GM10266 (cell line): Measurements from ENCODE around the gene ZNF616.

ENCODE experiments used
- DNase-seq: peaks from one replicate; pipeline ENCODE4 v3.0.0; 2012; ENCODE audit errors: extremely low spot score
- TF ChIP-seq, protein P1 (sequence below): IDR thresholded peaks from 2 replicates; pipeline ENCODE4 v1.5.1; 2012; ENCODE audit warnings: mild to moderate bottlenecking, low read depth; ENCODE audit not compliant: control insufficient read depth, insufficient read depth; ENCODE audit errors: missing control alignments

Gene ZNF616

DNA sequence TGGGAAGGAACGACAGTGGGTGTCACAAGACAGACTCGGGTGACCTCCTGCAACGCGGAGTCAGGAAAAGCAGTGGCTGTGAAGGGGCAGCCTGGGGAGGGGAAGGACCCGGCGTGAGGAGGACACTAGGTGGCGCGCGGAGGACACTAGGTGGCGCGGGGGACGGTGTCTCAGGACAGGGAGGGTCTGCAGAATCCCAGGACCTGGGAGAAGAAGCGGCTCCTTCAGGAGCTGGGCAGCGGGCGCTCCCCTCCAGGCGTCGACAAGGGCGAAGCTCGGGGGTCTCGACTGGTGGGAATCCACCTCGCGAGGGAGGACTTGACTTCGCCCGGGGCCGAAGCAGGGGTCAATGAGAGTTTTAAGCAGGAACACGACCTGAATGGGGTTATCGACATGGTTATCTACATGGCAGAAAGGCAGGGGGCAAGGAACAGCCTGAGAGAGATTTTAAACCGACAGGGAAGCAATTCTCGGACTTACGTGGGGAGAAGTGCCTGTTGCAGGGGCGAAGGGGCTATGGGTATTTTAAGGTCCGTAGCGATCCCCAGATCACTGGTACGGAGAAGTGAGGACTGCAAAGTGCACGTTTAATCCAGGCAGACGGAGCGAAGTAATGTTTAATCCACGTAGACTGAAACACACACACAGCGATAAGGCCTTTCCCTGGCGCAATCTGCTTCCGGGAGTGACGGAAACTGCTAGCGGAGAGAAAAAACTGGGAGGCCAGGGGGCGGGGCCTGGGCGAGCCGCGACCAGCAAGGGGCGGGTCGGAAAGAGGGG is at the start of gene ZNF616:
Gene ZNF616 (minus strand): TSS at position 687 of the 780 bp plus-strand sequence. CDS start 9,426 bp downstream, outside the sequence.
- TF ChIP-seq, protein P1, sequence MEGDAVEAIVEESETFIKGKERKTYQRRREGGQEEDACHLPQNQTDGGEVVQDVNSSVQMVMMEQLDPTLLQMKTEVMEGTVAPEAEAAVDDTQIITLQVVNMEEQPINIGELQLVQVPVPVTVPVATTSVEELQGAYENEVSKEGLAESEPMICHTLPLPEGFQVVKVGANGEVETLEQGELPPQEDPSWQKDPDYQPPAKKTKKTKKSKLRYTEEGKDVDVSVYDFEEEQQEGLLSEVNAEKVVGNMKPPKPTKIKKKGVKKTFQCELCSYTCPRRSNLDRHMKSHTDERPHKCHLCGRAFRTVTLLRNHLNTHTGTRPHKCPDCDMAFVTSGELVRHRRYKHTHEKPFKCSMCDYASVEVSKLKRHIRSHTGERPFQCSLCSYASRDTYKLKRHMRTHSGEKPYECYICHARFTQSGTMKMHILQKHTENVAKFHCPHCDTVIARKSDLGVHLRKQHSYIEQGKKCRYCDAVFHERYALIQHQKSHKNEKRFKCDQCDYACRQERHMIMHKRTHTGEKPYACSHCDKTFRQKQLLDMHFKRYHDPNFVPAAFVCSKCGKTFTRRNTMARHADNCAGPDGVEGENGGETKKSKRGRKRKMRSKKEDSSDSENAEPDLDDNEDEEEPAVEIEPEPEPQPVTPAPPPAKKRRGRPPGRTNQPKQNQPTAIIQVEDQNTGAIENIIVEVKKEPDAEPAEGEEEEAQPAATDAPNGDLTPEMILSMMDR: peak; percentile 98
- peak; percentile 74 for DNase-seq

- TF ChIP-seq, protein P1: no peak
- no peak for DNase-seq
These were observed 49.3 kb upstream of the ZNF616 start for GRCh38 chr19:52188822-52189734.

DNA sequence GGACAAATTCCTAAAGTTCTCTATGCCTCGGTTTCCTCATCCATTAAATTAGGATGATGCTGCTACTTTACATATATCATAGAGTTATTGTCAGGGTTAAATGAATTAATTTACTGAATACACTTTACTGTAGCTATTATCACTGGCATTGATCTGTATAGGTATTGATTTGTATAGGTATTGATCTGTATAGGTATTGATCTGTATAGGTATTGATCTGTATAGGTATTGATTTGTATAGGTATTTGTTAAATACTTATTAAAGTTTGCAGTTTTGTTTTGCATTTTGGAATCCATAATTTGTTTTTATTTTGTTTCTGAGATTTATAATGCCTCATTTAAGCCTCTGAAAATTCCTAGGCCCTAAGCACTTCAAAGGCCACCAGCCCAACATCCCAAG is 47.7 kb upstream of the ZNF616 start:
- no peak for DNase-seq
- TF ChIP-seq, protein P1: no peak

- TF ChIP-seq, protein P1: no peak
- no peak for DNase-seq
These were observed 36.8 kb upstream of the ZNF616 start for GRCh38 chr19:52176574-52176973.

DNA sequence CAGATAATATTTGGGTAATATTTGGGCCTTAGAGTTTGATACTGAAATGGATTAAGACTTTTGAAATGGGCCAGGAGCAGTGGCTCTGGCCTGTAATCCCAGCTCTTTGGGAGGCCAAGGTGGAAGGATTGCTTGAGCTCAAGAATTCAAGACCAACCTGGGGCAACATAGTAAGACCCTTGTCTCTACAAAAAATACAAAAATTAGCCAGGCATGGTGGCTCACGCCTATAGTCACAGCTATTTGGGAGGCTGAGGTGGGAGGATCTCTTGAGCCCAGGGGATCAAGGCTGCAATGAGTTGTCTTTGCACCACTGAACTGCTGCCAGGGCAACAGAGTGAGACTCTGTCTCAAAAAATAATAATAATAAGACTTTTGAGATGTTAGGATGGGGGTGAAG is 32.6 kb upstream of the ZNF616 start:
- TF ChIP-seq, protein P1: no peak
- no peak for DNase-seq

GRCh38 chr19:52171321-52172169 is 31.8 kb upstream of the ZNF616 start, which contains the start of gene ZNF836:
Gene ZNF836 (minus strand): TSS chr19:52171621. CDS start chr19:52168072, 3,549 bp downstream.
- DNase-seq: peak; percentile 81

More at GRCh38 chr19:52171321-52172169, 31.8 kb upstream of the ZNF616 start, which contains the start of gene ZNF836:
- TF ChIP-seq, protein P1: no peak
